Trophoblast cell (in vitro differentiated cells and primary cell): ENCODE data around the gene FBXW4.

Experiments
- DNase-seq, 2 donors: peaks; one replicate each; pipeline ENCODE4 v3.0.0-alpha.2; 2016
- H2AFZ ChIP-seq: 2 replicates; pipeline ENCODE4 v1.6.1; 2013; ENCODE audit warnings: low read length, moderate library complexity, mild to moderate bottlenecking; ENCODE audit not compliant: insufficient read depth, poor library complexity
- H2AK5ac ChIP-seq: 2 replicates; pipeline ENCODE4 v1.6.1; 2013; ENCODE audit warnings: mild to moderate bottlenecking, low read length
- H2BK120ac ChIP-seq: 2 replicates; pipeline ENCODE4 v1.6.1; 2013; ENCODE audit warnings: low read length, mild to moderate bottlenecking, moderate library complexity; ENCODE audit not compliant: insufficient read depth, poor library complexity
- H2BK12ac ChIP-seq: 2 replicates; pipeline ENCODE4 v1.6.1; 2013; ENCODE audit warnings: mild to moderate bottlenecking, low read length, moderate library complexity
- H2BK5ac ChIP-seq: 2 replicates; pipeline ENCODE4 v1.6.1; 2013; ENCODE audit warnings: low read length, low read depth, moderate library complexity, mild to moderate bottlenecking; ENCODE audit not compliant: poor library complexity
- H3K14ac ChIP-seq: 2 replicates; pipeline ENCODE4 v1.6.1; 2013; ENCODE audit warnings: mild to moderate bottlenecking, low read length
- H3K18ac ChIP-seq: 2 replicates; pipeline ENCODE4 v1.6.1; 2013; ENCODE audit warnings: mild to moderate bottlenecking, low read length
- H3K23ac ChIP-seq: 2 replicates; pipeline ENCODE4 v1.6.1; 2013; ENCODE audit warnings: low read length
- H3K27ac ChIP-seq: 2 replicates; pipeline ENCODE4 v1.5.1; 2013; ENCODE audit warnings: low read depth, mild to moderate bottlenecking, inconsistent platforms, low read length, moderate library complexity
- H3K27me3 ChIP-seq: 2 replicates; pipeline ENCODE4 v1.6.1; 2013; ENCODE audit warnings: inconsistent platforms, mild to moderate bottlenecking, low read length, moderate library complexity; ENCODE audit not compliant: insufficient read depth
- H3K36me3 ChIP-seq, 2 experiments: 1 replicate in 1 of 2; 2 replicates in 1 of 2; pipeline ENCODE4 v1.6.1; 2013; ENCODE audit warnings: low read length in 2 of 2, mild to moderate bottlenecking in 2 of 2, moderate library complexity in 1 of 2; ENCODE audit not compliant: insufficient read depth in 2 of 2, control insufficient read depth in 1 of 2
- H3K4ac ChIP-seq: 2 replicates; pipeline ENCODE4 v1.6.1; 2013; ENCODE audit warnings: low read depth, mild to moderate bottlenecking, low read length, moderate library complexity
- H3K4me1 ChIP-seq, 2 experiments: 1 replicate in 1 of 2; 2 replicates in 1 of 2; pipeline ENCODE4 v1.6.1; 2013; ENCODE audit warnings: low read length in 2 of 2, mild to moderate bottlenecking in 2 of 2, moderate library complexity in 1 of 2; ENCODE audit not compliant: insufficient read depth in 2 of 2, control insufficient read depth in 1 of 2
- H3K4me2 ChIP-seq: 2 replicates; pipeline ENCODE4 v1.6.1; 2013; ENCODE audit warnings: inconsistent platforms, mild to moderate bottlenecking, low read length, moderate library complexity
- H3K4me3 ChIP-seq: 2 replicates; pipeline ENCODE4 v1.5.1; 2013; ENCODE audit warnings: mild to moderate bottlenecking, low read depth, low read length, inconsistent platforms
- H3K79me1 ChIP-seq: one replicate; pipeline ENCODE4 v1.6.1; 2013; ENCODE audit warnings: low read length
- H3K79me2 ChIP-seq: 2 replicates; pipeline ENCODE4 v1.6.1; 2013; ENCODE audit warnings: low read length, mild to moderate bottlenecking; ENCODE audit not compliant: control insufficient read depth, insufficient read depth, poor library complexity
- H3K9ac ChIP-seq: 2 replicates; pipeline ENCODE4 v1.6.1; 2013; ENCODE audit warnings: mild to moderate bottlenecking, low read length
- H3K9me3 ChIP-seq: 2 replicates; pipeline ENCODE4 v1.6.1; 2013; ENCODE audit warnings: low read depth, mild to moderate bottlenecking, control low read depth, inconsistent platforms, low read length; ENCODE audit not compliant: insufficient read depth
- H4K12ac ChIP-seq: 2 replicates; pipeline ENCODE4 v1.6.1; 2013; ENCODE audit warnings: low read depth, mild to moderate bottlenecking, low read length, moderate library complexity
- H4K8ac ChIP-seq: 2 replicates; pipeline ENCODE4 v1.6.1; 2013; ENCODE audit warnings: low read depth, mild to moderate bottlenecking, low read length, moderate library complexity
- H4K91ac ChIP-seq: one replicate; pipeline ENCODE4 v1.6.1; 2013; ENCODE audit warnings: low read depth, mild to moderate bottlenecking, low read length, moderate library complexity
- WGBS: extraction: QIAGEN DNeasy Blood & Tissue Kit; methylation state at CpG from one replicate; pipeline ENCODE4 v1.1.7; 2013; ENCODE audit warnings: missing lambda C conversion rate; ENCODE audit not compliant: insufficient read length, insufficient coverage; ENCODE audit errors: extremely low coverage; 5-methylcytosine and 5-hydroxymethylcytosine counted together

Gene FBXW4

DNA sequence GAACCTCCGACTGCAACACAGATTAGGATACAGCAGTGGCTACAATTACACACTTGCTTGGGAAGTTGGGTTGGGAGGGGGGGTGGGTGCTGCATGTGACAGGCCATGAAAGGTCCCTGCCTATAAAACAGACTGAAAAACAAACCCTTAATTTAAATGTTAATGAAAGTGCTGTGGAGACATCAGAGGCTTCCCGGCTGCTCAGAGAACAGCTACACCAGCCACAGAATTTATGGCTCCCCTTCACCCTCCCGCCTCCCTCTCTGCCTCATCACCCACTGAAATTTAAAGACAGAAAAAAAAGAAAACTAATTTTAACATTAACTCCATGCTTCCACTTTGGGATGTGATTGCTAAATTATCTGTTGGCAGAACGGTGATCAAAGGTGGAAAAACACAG, 34.7 kb downstream of the FBXW4 start:
- no peak overlapping the region for H2AK5ac ChIP-seq
- no peaks in the 10 kb centered on the region for H3K4me1 ChIP-seq
- H3K4me2 ChIP-seq = no peak overlapping the region
- no peaks in the 10 kb centered on the region for H3K79me1 ChIP-seq
- H3K27ac ChIP-seq = no peak overlapping the region
- no peak overlapping the region for H3K4ac ChIP-seq
- H2AFZ ChIP-seq = no peak overlapping the region
- DNase-seq = no peak
- no peak overlapping the region for H3K18ac ChIP-seq
- no peak overlapping the region for H4K91ac ChIP-seq
- H3K79me2 ChIP-seq = no peaks in the 10 kb centered on the region
- no peaks in the 10 kb centered on the region for H3K27me3 ChIP-seq
- H3K23ac ChIP-seq = no peak overlapping the region
- H3K9me3 ChIP-seq = peaks cover 2% of the 10 kb centered on the region
- H4K12ac ChIP-seq = no peak overlapping the region
- H3K14ac ChIP-seq = no peak overlapping the region
- H4K8ac ChIP-seq = no peak overlapping the region
- H2BK120ac ChIP-seq = no peak overlapping the region
- H3K4me3 ChIP-seq = no peak overlapping the region
- no peak overlapping the region for H2BK12ac ChIP-seq
- no peak overlapping the region for H3K9ac ChIP-seq
- WGBS = no CpG with 5 or more reads among the region's 4 CpGs
- H3K36me3 ChIP-seq = peaks cover 0 to 23% of the 10 kb centered on the region in 2 experiments
- H2BK5ac ChIP-seq = no peak overlapping the region

DNA sequence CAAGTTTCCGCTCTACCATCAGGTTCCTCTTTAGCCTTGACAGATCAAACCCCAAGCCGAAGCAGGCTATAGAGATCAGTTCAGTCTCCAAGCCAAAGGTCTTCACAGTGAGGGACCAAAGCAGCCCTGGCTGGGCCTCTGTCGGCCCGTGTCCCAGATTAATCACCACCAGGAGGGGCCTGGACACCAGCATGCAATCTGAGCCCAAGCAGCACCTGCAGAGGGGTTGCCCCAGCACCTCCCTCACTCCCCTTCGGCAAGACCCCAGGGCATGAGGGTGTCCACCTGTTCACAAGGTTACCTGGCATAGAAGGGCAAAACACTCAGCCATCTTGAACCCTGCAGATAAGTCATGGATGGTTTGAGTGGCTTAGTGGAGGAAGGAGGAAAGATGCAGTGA, 36.0 kb downstream of the FBXW4 start:
- Histone ChIP-seq H3K14ac (no peak overlapping the region), H2BK120ac (no peak overlapping the region), H3K4ac (no peak overlapping the region), H4K8ac (no peak overlapping the region), H3K79me1 (no peaks in the 10 kb centered on the region), H3K36me3 (peaks cover 0 to 23% of the 10 kb centered on the region in 2 experiments), H3K18ac (no peak overlapping the region), H3K9ac (no peak overlapping the region), H3K27ac (no peak overlapping the region), H4K91ac (no peak overlapping the region), H3K9me3 (peaks cover 2% of the 10 kb centered on the region), H2AFZ (no peak overlapping the region), H3K23ac (no peak overlapping the region), H2BK12ac (no peak overlapping the region), H3K79me2 (no peaks in the 10 kb centered on the region), H2BK5ac (no peak overlapping the region), H3K4me1 (no peaks in the 10 kb centered on the region), H4K12ac (no peak overlapping the region), H3K4me3 (no peak overlapping the region), H2AK5ac (no peak overlapping the region), H3K4me2 (no peak overlapping the region), H3K27me3 (no peaks in the 10 kb centered on the region)
- WGBS = no CpG with 5 or more reads among the region's 5 CpGs
- peak in 1 of 2 donors; percentile 2 for DNase-seq

DNA sequence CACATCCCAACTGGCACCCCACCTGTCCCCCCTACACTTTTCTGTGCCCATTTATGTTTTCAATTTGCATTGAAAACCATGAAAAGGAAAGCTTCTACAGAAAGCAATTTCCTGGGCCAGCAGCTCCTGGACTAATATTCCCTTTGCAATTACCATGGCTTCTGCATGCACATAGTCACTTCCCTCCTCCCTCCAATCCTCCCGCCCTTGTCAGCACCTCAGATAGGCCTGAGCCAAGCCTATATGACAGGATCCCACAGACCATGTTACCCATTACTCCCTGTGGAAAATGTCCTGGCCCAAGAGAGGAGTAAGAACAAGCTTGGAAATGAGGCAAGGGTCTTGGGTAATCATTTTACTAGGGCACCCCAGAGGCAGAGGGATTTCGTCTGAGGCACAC, 38.1 kb downstream of the FBXW4 start:
- H4K91ac ChIP-seq = no peak overlapping the region
- H2AFZ ChIP-seq = no peak overlapping the region
- no peak overlapping the region for H3K18ac ChIP-seq
- WGBS = no CpG with 5 or more reads among the region's 2 CpGs
- H4K12ac ChIP-seq = no peak overlapping the region
- no peak for DNase-seq
- no peaks in the 10 kb centered on the region for H3K79me1 ChIP-seq
- H3K4me3 ChIP-seq = no peak overlapping the region
- H2BK12ac ChIP-seq = no peak overlapping the region
- H3K4ac ChIP-seq = no peak overlapping the region
- peaks cover 0 to 16% of the 10 kb centered on the region in 2 experiments for H3K36me3 ChIP-seq
- H3K27me3 ChIP-seq = no peaks in the 10 kb centered on the region
- H3K4me1 ChIP-seq = no peaks in the 10 kb centered on the region
- no peaks in the 10 kb centered on the region for H3K79me2 ChIP-seq
- H3K23ac ChIP-seq = no peak overlapping the region
- H2AK5ac ChIP-seq = no peak overlapping the region
- no peak overlapping the region for H2BK120ac ChIP-seq
- peaks cover 2% of the 10 kb centered on the region for H3K9me3 ChIP-seq
- H2BK5ac ChIP-seq = no peak overlapping the region
- no peak overlapping the region for H3K14ac ChIP-seq
- no peak overlapping the region for H3K9ac ChIP-seq
- no peak overlapping the region for H3K4me2 ChIP-seq
- H4K8ac ChIP-seq = no peak overlapping the region
- H3K27ac ChIP-seq = no peak overlapping the region

DNA sequence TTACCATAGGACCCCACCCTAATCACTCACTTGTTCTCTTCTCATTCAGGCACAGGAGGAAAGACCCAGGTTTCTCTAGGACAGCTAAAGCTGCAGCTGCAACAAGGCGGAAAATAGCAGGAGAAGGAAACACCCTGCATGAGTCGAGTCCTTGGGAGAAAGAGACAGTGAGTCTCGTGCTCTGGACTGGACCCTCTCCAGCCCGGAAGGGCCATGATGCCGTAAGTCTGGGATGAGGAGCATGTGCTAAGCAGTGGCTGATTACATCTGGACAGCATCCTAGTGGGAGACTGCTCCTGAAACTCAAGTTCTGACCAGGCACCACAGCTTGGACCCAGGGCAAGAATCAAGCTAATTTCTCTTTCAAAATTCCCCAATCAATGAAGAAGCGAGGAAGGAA, 39.4 kb downstream of the FBXW4 start:
- H2BK5ac ChIP-seq = no peak overlapping the region
- no peak overlapping the region for H3K4me2 ChIP-seq
- H2BK12ac ChIP-seq = no peak overlapping the region
- no peak overlapping the region for H3K27ac ChIP-seq
- no peak overlapping the region for H2AFZ ChIP-seq
- no peak overlapping the region for H3K14ac ChIP-seq
- no peak overlapping the region for H3K18ac ChIP-seq
- H3K27me3 ChIP-seq = no peaks in the 10 kb centered on the region
- H4K8ac ChIP-seq = no peak overlapping the region
- H3K36me3 ChIP-seq = peaks cover 4 to 15% of the 10 kb centered on the region in 2 experiments
- H3K9me3 ChIP-seq = peaks cover 2% of the 10 kb centered on the region
- no peak overlapping the region for H4K12ac ChIP-seq
- no peak overlapping the region for H4K91ac ChIP-seq
- H3K4me1 ChIP-seq = no peaks in the 10 kb centered on the region
- no peak overlapping the region for H3K4me3 ChIP-seq
- no peak for DNase-seq
- H2AK5ac ChIP-seq = no peak overlapping the region
- H3K79me2 ChIP-seq = no peaks in the 10 kb centered on the region
- WGBS = no CpG with 5 or more reads among the region's 6 CpGs
- no peak overlapping the region for H3K9ac ChIP-seq
- H3K23ac ChIP-seq = no peak overlapping the region
- H3K79me1 ChIP-seq = no peaks in the 10 kb centered on the region
- H2BK120ac ChIP-seq = no peak overlapping the region
- no peak overlapping the region for H3K4ac ChIP-seq
